Peyer's patch (tissue), 4 donors: ENCODE data around the gene NOP56.

Experiments used
- POLR2A ChIP-seq, 2 donors: fragments of 450-650 bp; IDR thresholded peaks; one replicate each; pipeline ENCODE4 v1.5.1; 2017; ENCODE audit warnings: antibody characterized with exemption in 2 of 2, mild to moderate bottlenecking in 2 of 2, moderate library complexity in 2 of 2
- TF ChIP-seq, protein P1 (sequence below), 6 experiments: fragments of 450-650 bp in 4 of 6; fragments of 200-600 bp in 2 of 6; sonication (generic) in 1 of 6; IDR thresholded peaks; one replicate each; pipeline ENCODE4 v1.5.1; 2017 to 2019; ENCODE audit warnings: antibody characterized with exemption in 6 of 6, mild to moderate bottlenecking in 3 of 6, moderate library complexity in 1 of 6

- TF ChIP-seq, protein P1, sequence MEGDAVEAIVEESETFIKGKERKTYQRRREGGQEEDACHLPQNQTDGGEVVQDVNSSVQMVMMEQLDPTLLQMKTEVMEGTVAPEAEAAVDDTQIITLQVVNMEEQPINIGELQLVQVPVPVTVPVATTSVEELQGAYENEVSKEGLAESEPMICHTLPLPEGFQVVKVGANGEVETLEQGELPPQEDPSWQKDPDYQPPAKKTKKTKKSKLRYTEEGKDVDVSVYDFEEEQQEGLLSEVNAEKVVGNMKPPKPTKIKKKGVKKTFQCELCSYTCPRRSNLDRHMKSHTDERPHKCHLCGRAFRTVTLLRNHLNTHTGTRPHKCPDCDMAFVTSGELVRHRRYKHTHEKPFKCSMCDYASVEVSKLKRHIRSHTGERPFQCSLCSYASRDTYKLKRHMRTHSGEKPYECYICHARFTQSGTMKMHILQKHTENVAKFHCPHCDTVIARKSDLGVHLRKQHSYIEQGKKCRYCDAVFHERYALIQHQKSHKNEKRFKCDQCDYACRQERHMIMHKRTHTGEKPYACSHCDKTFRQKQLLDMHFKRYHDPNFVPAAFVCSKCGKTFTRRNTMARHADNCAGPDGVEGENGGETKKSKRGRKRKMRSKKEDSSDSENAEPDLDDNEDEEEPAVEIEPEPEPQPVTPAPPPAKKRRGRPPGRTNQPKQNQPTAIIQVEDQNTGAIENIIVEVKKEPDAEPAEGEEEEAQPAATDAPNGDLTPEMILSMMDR (IDR thresholded peaks at IDR 0.05) = no peak
- TF ChIP-seq POLR2A (IDR thresholded peaks at IDR 0.05) = no peak
These were observed 33.6 kb upstream of the NOP56 start for GRCh38 chr20:2618815-2619214.
